HEK293T (cell line): Measurements from ENCODE around the gene POLR1F.
"Not testable (repeated sequence)": the region's sequence is repeated elsewhere in the genome, so short reads cannot be mapped to it uniquely, and the experiment has no call there.

Experiments used
- CTCF ChIA-PET: fragments of 350-600 bp; formaldehyde crosslinking; extraction: SDS; loops from one replicate; lab custom pipeline; 2021; ENCODE audit warnings: antibody characterized with exemption, inconsistent platforms; lab: Yijun Ruan, JAX
- POLR2A ChIA-PET: fragments of 350-600 bp; formaldehyde crosslinking; extraction: SDS; loops from one replicate; lab custom pipeline; 2020; ENCODE audit warnings: antibody characterized with exemption, inconsistent platforms; lab: Yijun Ruan, JAX
- DNase-seq: peaks from one replicate; pipeline ENCODE4 v3.0.0; 2012; ENCODE audit warnings: mixed read lengths; ENCODE audit errors: extremely low spot score
- ARNT ChIP-seq: fragments of 450-650 bp; IDR thresholded peaks from 2 replicates; pipeline ENCODE4 v1.6.1; 2017; ENCODE audit warnings: mild to moderate bottlenecking
- BHLHE40 ChIP-seq: fragments of 450-650 bp; IDR thresholded peaks from 2 replicates; pipeline ENCODE4 v1.6.1; 2016; ENCODE audit warnings: mild to moderate bottlenecking, moderate library complexity, borderline replicate concordance
- CTBP1 ChIP-seq: fragments of 450-650 bp; IDR thresholded peaks from 2 replicates; pipeline ENCODE4 v1.6.1; 2016; ENCODE audit warnings: borderline replicate concordance
- ELF4 ChIP-seq: fragments of 450-650 bp; IDR thresholded peaks from 2 replicates; pipeline ENCODE4 v1.6.1; 2017; ENCODE audit warnings: antibody characterized with exemption
- FOXA1 ChIP-seq: fragments of 450-650 bp; IDR thresholded peaks from 2 replicates; pipeline ENCODE4 v1.6.1; 2016; ENCODE audit warnings: mild to moderate bottlenecking
- FOXK2 ChIP-seq: fragments of 450-650 bp; IDR thresholded peaks from 2 replicates; pipeline ENCODE4 v1.6.1; 2016; ENCODE audit warnings: mild to moderate bottlenecking
- FOXM1 ChIP-seq: fragments of 450-650 bp; IDR thresholded peaks from 2 replicates; pipeline ENCODE4 v1.6.1; 2017; ENCODE audit warnings: mild to moderate bottlenecking, borderline replicate concordance
- HDGF ChIP-seq: fragments of 450-650 bp; IDR thresholded peaks from 2 replicates; pipeline ENCODE4 v1.6.1; 2017; ENCODE audit warnings: antibody characterized with exemption, borderline replicate concordance
- L3MBTL2 ChIP-seq: fragments of 450-650 bp; conservative IDR thresholded peaks from 2 replicates; pipeline ENCODE4 v1.6.1; 2016; ENCODE audit warnings: mild to moderate bottlenecking
- LEF1 ChIP-seq: fragments of 450-650 bp; IDR thresholded peaks from 2 replicates; pipeline ENCODE4 v1.6.1; 2017; ENCODE audit warnings: mild to moderate bottlenecking, borderline replicate concordance
- NFRKB ChIP-seq: fragments of 450-650 bp; IDR thresholded peaks from 2 replicates; pipeline ENCODE4 v1.6.1; 2016; ENCODE audit warnings: mild to moderate bottlenecking, moderate library complexity
- PKNOX1 ChIP-seq: fragments of 450-650 bp; IDR thresholded peaks from 2 replicates; pipeline ENCODE4 v1.6.1; 2016
- SP1 ChIP-seq: fragments of 450-650 bp; IDR thresholded peaks from 2 replicates; pipeline ENCODE4 v1.6.1; 2017
- SUZ12 ChIP-seq: fragments of 450-650 bp; IDR thresholded peaks from 2 replicates; pipeline ENCODE4 v1.6.1; 2016; ENCODE audit warnings: mild to moderate bottlenecking
- TARDBP ChIP-seq: fragments of 450-650 bp; IDR thresholded peaks from 2 replicates; pipeline ENCODE4 v1.6.1; 2016
- ZNF384 ChIP-seq: fragments of 450-650 bp; IDR thresholded peaks from 2 replicates; pipeline ENCODE4 v1.6.1; 2016

Gene POLR1F

GRCh38 chr7:19692111-19692828, 16.6 kb downstream of the POLR1F start:
- TF ChIP-seq CTBP1 (no peak), PKNOX1 (no peak), BHLHE40 (no peak), L3MBTL2 (no peak), ARNT (no peak), SP1 (no peak), LEF1 (no peak)
- ChIA-PET POLR2A (no interaction called here), CTCF (no interaction called here)
- no peak for DNase-seq

GRCh38 chr7:19690736-19691135, 18.1 kb downstream of the POLR1F start:
- POLR2A ChIA-PET = no interaction called here
- TF ChIP-seq ELF4 (no peak), ZNF384 (no peak), SP1 (no peak), FOXA1 (no peak), FOXK2 (no peak), TARDBP (no peak), NFRKB (no peak), L3MBTL2 (no peak), SUZ12 (no peak), HDGF (no peak), LEF1 (no peak), BHLHE40 (no peak), FOXM1 (no peak), ARNT (no peak), CTBP1 (no peak)
- no peak for DNase-seq
- CTCF ChIA-PET = no interaction called here

DNA sequence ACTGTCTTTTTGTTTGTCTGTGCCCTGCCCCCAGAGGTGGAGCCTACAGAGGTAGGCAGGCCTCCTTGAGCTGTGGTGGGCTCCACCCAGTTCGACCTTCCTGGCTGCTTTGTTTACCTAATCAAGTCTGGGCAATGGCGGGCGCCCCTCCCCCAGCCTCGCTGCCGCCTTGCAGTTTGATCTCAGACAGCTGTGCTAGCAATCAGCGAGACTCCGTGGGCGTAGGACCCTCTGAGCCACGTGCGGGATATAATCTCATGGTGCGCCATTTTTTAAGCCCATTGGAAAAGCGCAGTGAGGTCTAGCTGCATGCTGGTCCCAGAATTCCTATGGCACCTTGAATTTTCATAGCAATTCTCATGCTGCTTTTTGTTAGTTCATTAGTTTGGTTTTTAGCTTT, 19.7 kb downstream of the POLR1F start:
- DNase-seq, POLR2A ChIA-PET, CTCF ChIA-PET: not testable (repeated sequence)

DNA sequence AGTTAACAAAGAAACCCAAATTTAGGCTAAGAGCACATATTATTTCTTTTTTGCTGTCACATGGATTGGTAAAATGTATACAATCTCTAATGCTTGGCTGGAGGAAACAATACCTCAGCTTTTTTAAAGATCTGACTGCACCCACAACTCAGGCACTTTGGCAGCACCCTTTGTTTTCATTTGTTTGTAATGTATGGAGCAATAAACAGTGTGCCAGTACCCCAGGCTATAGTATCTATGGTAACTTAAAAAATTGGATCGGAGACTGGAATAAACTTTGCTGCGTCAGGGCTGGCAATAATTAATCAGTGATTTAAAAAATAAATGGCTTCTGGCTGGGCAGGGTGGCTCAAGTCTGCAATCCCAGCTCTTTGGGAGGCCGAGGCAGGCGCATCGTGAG, 27.2 kb downstream of the POLR1F start:
- TF ChIP-seq SP1 (no peak), LEF1 (no peak), ELF4 (no peak), TARDBP (no peak), ZNF384 (no peak), ARNT (no peak), NFRKB (no peak), SUZ12 (no peak), FOXK2 (no peak)
- POLR2A ChIA-PET = no interaction called here
- DNase-seq = no peak
- CTCF ChIA-PET = no interaction called here

DNA sequence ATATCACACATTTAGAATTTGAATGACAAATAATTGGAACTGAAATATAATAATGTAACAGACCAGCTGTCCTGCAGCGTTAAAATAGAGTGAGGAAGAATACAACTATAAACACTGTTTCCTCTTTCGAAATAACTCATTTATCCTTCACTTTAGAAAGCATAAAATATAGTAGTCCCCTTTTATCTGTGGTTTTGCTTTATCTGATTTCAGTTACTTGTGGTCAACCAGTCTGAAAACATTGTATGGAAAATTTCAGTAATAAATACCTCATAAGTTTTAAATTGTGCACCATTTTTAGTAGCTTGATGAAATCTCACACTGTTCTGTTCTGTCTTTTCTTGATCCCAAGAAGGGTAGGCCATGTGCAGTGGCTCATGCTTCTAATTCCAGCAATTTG, 31.7 kb downstream of the POLR1F start:
- TF ChIP-seq SP1 (no peak), FOXK2 (no peak), PKNOX1 (no peak), CTBP1 (no peak), ZNF384 (no peak), TARDBP (no peak), FOXM1 (no peak), LEF1 (no peak), ARNT (no peak), NFRKB (no peak), SUZ12 (no peak), ELF4 (no peak), HDGF (no peak), FOXA1 (no peak), L3MBTL2 (no peak)
- DNase-seq = no peak
- POLR2A ChIA-PET = no interaction called here
- CTCF ChIA-PET = no interaction called here

DNA sequence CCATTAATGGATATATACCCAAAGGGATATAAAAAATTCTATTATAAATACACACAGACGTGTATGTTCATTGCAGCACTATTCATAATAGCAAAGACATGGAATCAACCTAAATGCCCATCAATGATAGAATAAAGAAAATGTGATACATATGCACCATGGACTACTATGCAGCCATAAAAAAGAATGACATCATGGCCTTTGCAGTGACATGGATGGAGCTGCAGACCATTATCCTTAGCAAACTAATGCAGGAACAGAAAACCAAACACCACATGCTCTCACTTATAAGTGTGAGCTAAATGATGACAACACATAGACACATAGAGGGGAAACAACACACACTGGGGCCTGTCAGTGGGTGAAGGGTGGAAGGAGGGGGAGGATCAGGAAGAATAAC, 33.0 kb downstream of the POLR1F start:
- DNase-seq = no peak
- POLR2A ChIA-PET = no interaction called here
- CTCF ChIA-PET = no interaction called here
- TF ChIP-seq ZNF384 (no peak), SP1 (no peak), ELF4 (no peak), SUZ12 (no peak), FOXA1 (no peak), LEF1 (no peak), CTBP1 (no peak), PKNOX1 (no peak), FOXM1 (no peak), L3MBTL2 (no peak), TARDBP (no peak), BHLHE40 (no peak), HDGF (no peak)
